GM21381 (cell line): ENCODE data around the gene CFLAR.
"Not testable (repeated sequence)": the region's sequence is repeated elsewhere in the genome, so short reads cannot be mapped to it uniquely, and the experiment has no call there.

Experiments used
- ATAC-seq: cut with Tn5 transposase; IDR thresholded peaks from one replicate; pipeline ENCODE4 v1.9.1; 2021; ENCODE audit warnings: mild to moderate bottlenecking, moderate library complexity; ENCODE audit not compliant: unreplicated experiment

The CFLAR gene

GRCh38 chr2:201174687-201175086 is 58.7 kb downstream of the CFLAR start:
- ATAC-seq = no peak

- no peak for ATAC-seq
These were observed 60.1 kb downstream of the CFLAR start for GRCh38 chr2:201176081-201176481.

GRCh38 chr2:201180010-201180409 is 64.0 kb downstream of the CFLAR start:
- ATAC-seq = no peak

GRCh38 chr2:201182650-201183364 is 66.8 kb downstream of the CFLAR start, which contains the start of gene CASP10:
TSS of gene CASP10 (plus strand) at chr2:201183141. CDS start at chr2:201185778, 2,637 bp downstream.
- ATAC-seq = peak; percentile 81

- no peak for ATAC-seq
These were observed 67.4 kb downstream of the CFLAR start for GRCh38 chr2:201183365-201183727.

GRCh38 chr2:201183835-201184234 is 67.9 kb downstream of the CFLAR start:
- ATAC-seq = not testable (repeated sequence)

GRCh38 chr2:201184248-201184647 is 68.3 kb downstream of the CFLAR start:
- ATAC-seq = not testable (repeated sequence)

GRCh38 chr2:201185863-201186262 is 69.9 kb downstream of the CFLAR start:
- ATAC-seq = no peak

GRCh38 chr2:201186982-201187381 is 71.0 kb downstream of the CFLAR start:
- no peak for ATAC-seq

- ATAC-seq = no peak
These were observed 72.5 kb downstream of the CFLAR start for GRCh38 chr2:201188449-201188848.

GRCh38 chr2:201191132-201191875 is 75.3 kb downstream of the CFLAR start:
- ATAC-seq = no peak

GRCh38 chr2:201194097-201194496 is 78.1 kb downstream of the CFLAR start:
- peak; percentile 94 for ATAC-seq

- no peak for ATAC-seq
These were observed 79.4 kb downstream of the CFLAR start for GRCh38 chr2:201195331-201195730.

GRCh38 chr2:201196003-201196402 is 80.0 kb downstream of the CFLAR start:
- ATAC-seq = no peak

- no peak for ATAC-seq
These were observed 80.8 kb downstream of the CFLAR start for GRCh38 chr2:201196803-201197202.

- ATAC-seq = no peak
These were observed 81.8 kb downstream of the CFLAR start for GRCh38 chr2:201197781-201198180.

GRCh38 chr2:201199847-201200246 is 83.9 kb downstream of the CFLAR start:
- no peak for ATAC-seq

- no peak for ATAC-seq
These were observed 84.4 kb downstream of the CFLAR start for GRCh38 chr2:201200345-201200744.

GRCh38 chr2:201201371-201201770 is 85.4 kb downstream of the CFLAR start:
- no peak for ATAC-seq

GRCh38 chr2:201203916-201204654 is 88.1 kb downstream of the CFLAR start:
- ATAC-seq = no peak

GRCh38 chr2:201204655-201205514 is 88.9 kb downstream of the CFLAR start:
- no peak for ATAC-seq
